Middle frontal gyrus (tissue), 1 donor: ENCODE data around the gene TXLNG.
"Not testable (repeated sequence)": the region's sequence is repeated elsewhere in the genome, so short reads cannot be mapped to it uniquely, and the experiment has no call there.

Experiments used
- DNase-seq: peaks from one replicate; pipeline ENCODE4 v3.0.0-alpha.2; 2015; ENCODE audit warnings: low spot score; ENCODE audit errors: extremely low spot score

The TXLNG gene

GRCh38 chrX:16838202-16839066, 52.2 kb downstream of the TXLNG start:
- no peak for DNase-seq

- no peak for DNase-seq
These were observed 53.1 kb downstream of the TXLNG start for GRCh38 chrX:16839219-16839851.

- no peak for DNase-seq
These were observed 53.7 kb downstream of the TXLNG start for GRCh38 chrX:16839852-16840460.

GRCh38 chrX:16842684-16843083, 56.4 kb downstream of the TXLNG start:
- DNase-seq = no peak

GRCh38 chrX:16843208-16843909, 57.1 kb downstream of the TXLNG start:
- no peak for DNase-seq

- DNase-seq = no peak
These were observed 59.4 kb downstream of the TXLNG start for GRCh38 chrX:16845686-16846085.

GRCh38 chrX:16848541-16848940, 62.3 kb downstream of the TXLNG start:
- no peak for DNase-seq

GRCh38 chrX:16851421-16851820, 65.2 kb downstream of the TXLNG start:
- DNase-seq = no peak

- DNase-seq = no peak
These were observed 65.6 kb downstream of the TXLNG start for GRCh38 chrX:16851827-16852226.

GRCh38 chrX:16852617-16853179, 66.4 kb downstream of the TXLNG start:
- no peak for DNase-seq

- DNase-seq = no peak
These were observed 67.3 kb downstream of the TXLNG start for GRCh38 chrX:16853537-16853936.

- no peak for DNase-seq
These were observed 69.3 kb downstream of the TXLNG start for GRCh38 chrX:16855363-16856075.

GRCh38 chrX:16856076-16856404, 69.8 kb downstream of the TXLNG start:
- DNase-seq = not testable (repeated sequence)

GRCh38 chrX:16856744-16857143, 70.5 kb downstream of the TXLNG start:
- no peak for DNase-seq

- no peak for DNase-seq
These were observed 76.6 kb downstream of the TXLNG start for GRCh38 chrX:16862829-16863228.

GRCh38 chrX:16867947-16868346, 81.7 kb downstream of the TXLNG start:
- no peak for DNase-seq

- DNase-seq = no peak
These were observed 82.7 kb downstream of the TXLNG start for GRCh38 chrX:16868920-16869319.

- no peak for DNase-seq
These were observed 83.3 kb downstream of the TXLNG start for GRCh38 chrX:16869393-16870094.

- DNase-seq = peak; percentile 68
These were observed 84.0 kb downstream of the TXLNG start, which contains the start of gene RBBP7 for GRCh38 chrX:16870095-16870861. Gene RBBP7, minus strand, starts transcription at chrX:16870362. Its CDS starts 309 bp downstream, at chrX:16870053.
